GM12892 (cell line): Measurements from ENCODE around the gene PPFIA1.

Source experiments
- POLR2A ChIP-seq: IDR thresholded peaks from 2 replicates; pipeline ENCODE4 v1.6.1; 2011; ENCODE audit warnings: low read depth, low read length, control low read depth
- POLR2AphosphoS5 ChIP-seq: IDR thresholded peaks from 2 replicates; pipeline ENCODE4 v1.6.1; 2011; ENCODE audit warnings: low read depth, low read length, control low read depth
- TAF1 ChIP-seq: IDR thresholded peaks from 2 replicates; pipeline ENCODE4 v1.6.1; 2011; ENCODE audit warnings: low read depth, mild to moderate bottlenecking, control low read depth, low read length, borderline replicate concordance

GRCh38 chr11:70302419-70302752 lies 31.9 kb downstream of the PPFIA1 start:
- no peak for TF ChIP-seq POLR2A
- TF ChIP-seq POLR2AphosphoS5, result no peak
- TF ChIP-seq TAF1, result no peak
